ENCODE results near the gene ZDHHC3. TPM values are rescaled to one million over a fixed set of nuclear protein-coding genes. Genes with fewer than 3 reads are reported as not detected.

Gene ZDHHC3
- total and polyA plus RNA-seq, 12 donors = 30.1 to 148 (median 95.8) TPM

GRCh38 chr3:44942202-44942921, 33.6 kb downstream of the ZDHHC3 start:
- H3K9me3 ChIP-seq (replicated peaks in 1 of 3) = no peaks in the 10 kb centered on the region
- no peak overlapping the region for H3K27ac ChIP-seq
- intact Hi-C loops (cut with DNase I) = no loop called here
- H3K27me3 ChIP-seq = no peaks in the 10 kb centered on the region
- WGBS, 4 donors = 88 to 93% (median 92%) methylated on average over 7 to 9 of the region's 9 CpGs
- no peaks in the 10 kb centered on the region for H3K4me1 ChIP-seq (replicated peaks in 1 of 2)
- H3K36me3 ChIP-seq (replicated peaks in 1 of 2) = peaks cover 0 to 46% of the 10 kb centered on the region in 2 donors
- TF ChIP-seq POLR2A (IDR thresholded peaks at IDR 0.05) (no peak), CTCF (IDR thresholded peaks at IDR 0.05) (no peak)
- no peak overlapping the region for H3K4me3 ChIP-seq
- DNase-seq = no peak

GRCh38 chr3:44939581-44940036, 36.4 kb downstream of the ZDHHC3 start:
- no peaks in the 10 kb centered on the region for H3K9me3 ChIP-seq (replicated peaks in 1 of 3)
- H3K27me3 ChIP-seq = no peaks in the 10 kb centered on the region
- TF ChIP-seq POLR2A (IDR thresholded peaks at IDR 0.05) (no peak), CTCF (IDR thresholded peaks at IDR 0.05) (no peak)
- H3K36me3 ChIP-seq (replicated peaks in 1 of 2) = peaks cover 0 to 42% of the 10 kb centered on the region in 2 donors
- no peak overlapping the region for H3K27ac ChIP-seq
- WGBS, 4 donors = 83 to 88% (median 86%) methylated on average over 4 to 6 of the region's 6 CpGs
- DNase-seq = no peak
- intact Hi-C loops (cut with DNase I) = no loop called here
- H3K4me1 ChIP-seq (replicated peaks in 1 of 2) = no peaks in the 10 kb centered on the region
- no peak overlapping the region for H3K4me3 ChIP-seq

GRCh38 chr3:44932986-44933944, 42.7 kb downstream of the ZDHHC3 start:
- Histone ChIP-seq H3K4me1 (replicated peaks in 1 of 2) (no peaks in the 10 kb centered on the region), H3K27ac (peak overlapping the region in 1 of 5 donors; percentile 20), H3K36me3 (replicated peaks in 1 of 2) (peaks cover 0 to 42% of the 10 kb centered on the region in 2 donors), H3K27me3 (no peaks in the 10 kb centered on the region), H3K4me3 (no peak overlapping the region), H3K9me3 (replicated peaks in 1 of 3) (no peaks in the 10 kb centered on the region)
- intact Hi-C loops (cut with DNase I) = no loop called here
- no peak for TF ChIP-seq CTCF (IDR thresholded peaks at IDR 0.05)
- no peak for TF ChIP-seq POLR2A (IDR thresholded peaks at IDR 0.05)
- WGBS, 4 donors = 92 to 93% (median 92%) methylated on average over 9 to 14 of the region's 14 CpGs
- DNase-seq = no peak

- WGBS, 4 donors = 68 to 83% (median 74%) methylated on average over 2 of the region's 2 CpGs
- Histone ChIP-seq H3K9me3 (replicated peaks in 1 of 3) (no peaks in the 10 kb centered on the region), H3K4me1 (replicated peaks in 1 of 2) (no peaks in the 10 kb centered on the region), H3K36me3 (replicated peaks in 1 of 2) (peaks cover 0 to 44% of the 10 kb centered on the region in 2 donors), H3K27ac (no peak overlapping the region), H3K27me3 (no peaks in the 10 kb centered on the region), H3K4me3 (no peak overlapping the region)
- TF ChIP-seq POLR2A (IDR thresholded peaks at IDR 0.05) (no peak), CTCF (IDR thresholded peaks at IDR 0.05) (no peak)
- no peak for DNase-seq
- intact Hi-C loops (cut with DNase I) = no loop called here
Observed at GRCh38 chr3:44932271-44932670, 43.7 kb downstream of the ZDHHC3 start.

Data from adrenal gland (tissue), 12 donors.